IMR-90 (cell line): Measurements from ENCODE around the gene ANLN. TPM values are rescaled to one million over a fixed set of nuclear protein-coding genes. Genes with fewer than 3 reads are reported as not detected.
"Not testable (repeated sequence)": the region's sequence is repeated elsewhere in the genome, so short reads cannot be mapped to it uniquely, and the experiment has no call there.

Experiments used
- ATAC-seq: fragments of 200-7000 bp; cut with Tn5 transposase; 2 replicates; pipeline ENCODE4 v1.9.1; 2020; ENCODE audit warnings: low read depth, mild to moderate bottlenecking, moderate library complexity
- BruUV-seq: library from RNA; stranded (reverse); fragments of 400-500 nt; replicated peaks from 2 replicates; lab custom pipeline; 2021; lab: Mats Ljungman, UMichigan
- CTCF ChIA-PET: fragments of 300-600 bp; formaldehyde crosslinking; extraction: SDS; loops from one replicate; lab custom pipeline; 2021; ENCODE audit warnings: antibody characterized with exemption; lab: Yijun Ruan, JAX
- POLR2A ChIA-PET: fragments of 300-600 bp; sonication (Branson Sonifier 250); formaldehyde crosslinking; loops from one replicate; lab custom pipeline; 2022; ENCODE audit warnings: antibody characterized with exemption; ENCODE audit not compliant: unreplicated experiment; lab: Charles Lee
- DNase-seq: peaks from one replicate; pipeline ENCODE4 v3.0.0; 2013
- H2AFZ ChIP-seq: replicated peaks from 2 replicates; pipeline ENCODE3; 2013; ENCODE audit warnings: low read length, mild to moderate bottlenecking; ENCODE audit not compliant: poor library complexity
- H2AK5ac ChIP-seq: 2 replicates; pipeline ENCODE4 v1.6.1; 2013; ENCODE audit warnings: low read depth, low read length, inconsistent platforms
- H2AK9ac ChIP-seq: replicated peaks from 2 replicates; pipeline ENCODE3; 2013; ENCODE audit warnings: mild to moderate bottlenecking, low read depth, low read length, moderate library complexity; ENCODE audit not compliant: poor library complexity
- H2BK120ac ChIP-seq: 2 replicates; pipeline ENCODE4 v1.6.1; 2013; ENCODE audit warnings: low read depth, low read length, inconsistent platforms
- H2BK15ac ChIP-seq: 3 replicates; pipeline ENCODE4 v1.6.1; 2013; ENCODE audit warnings: low read depth, low read length, inconsistent platforms
- H2BK20ac ChIP-seq: 2 replicates; pipeline ENCODE4 v1.6.1; 2013; ENCODE audit warnings: low read depth, mild to moderate bottlenecking, inconsistent platforms, low read length, moderate library complexity
- H2BK5ac ChIP-seq: 2 replicates; pipeline ENCODE4 v1.6.1; 2013; ENCODE audit warnings: mild to moderate bottlenecking, low read depth, low read length, inconsistent platforms; ENCODE audit not compliant: poor library complexity, severe bottlenecking
- H3K14ac ChIP-seq: replicated peaks from 2 replicates; pipeline ENCODE4 v1.6.1; 2013; ENCODE audit warnings: low read depth, low read length, inconsistent platforms
- H3K18ac ChIP-seq: 2 replicates; pipeline ENCODE4 v1.6.1; 2013; ENCODE audit warnings: low read depth, low read length, control low read depth
- H3K23ac ChIP-seq: 2 replicates; pipeline ENCODE4 v1.6.1; 2013; ENCODE audit warnings: low read depth, low read length, inconsistent platforms
- H3K27ac ChIP-seq: 2 replicates; pipeline ENCODE4 v1.5.1; 2013; ENCODE audit warnings: mild to moderate bottlenecking, control low read depth, low read length; ENCODE audit not compliant: insufficient read depth
- H3K27me3 ChIP-seq: 2 replicates; pipeline ENCODE4 v1.6.1; 2013; ENCODE audit warnings: low read length; ENCODE audit not compliant: control insufficient read depth, insufficient read depth
- H3K36me3 ChIP-seq: 2 replicates; pipeline ENCODE4 v1.6.1; 2013; ENCODE audit warnings: low read length, mixed read lengths; ENCODE audit not compliant: control insufficient read depth, insufficient read depth
- H3K4ac ChIP-seq: 2 replicates; pipeline ENCODE4 v1.6.1; 2013; ENCODE audit warnings: low read depth, low read length, inconsistent platforms
- H3K4me1 ChIP-seq: 2 replicates; pipeline ENCODE4 v1.6.1; 2013; ENCODE audit warnings: low read length, mixed read lengths; ENCODE audit not compliant: control insufficient read depth, insufficient read depth
- H3K4me2 ChIP-seq: 2 replicates; pipeline ENCODE4 v1.6.1; 2013; ENCODE audit warnings: low read depth, mild to moderate bottlenecking, control low read depth, low read length, moderate library complexity
- H3K4me3 ChIP-seq: 2 replicates; pipeline ENCODE4 v1.5.1; 2013; ENCODE audit warnings: low read depth, mild to moderate bottlenecking, control low read depth, low read length, moderate library complexity; ENCODE audit not compliant: insufficient read depth
- H3K56ac ChIP-seq: 2 replicates; pipeline ENCODE4 v1.6.1; 2013; ENCODE audit warnings: low read length, inconsistent platforms; ENCODE audit not compliant: insufficient read depth; ENCODE audit errors: extremely low read depth
- H3K79me1 ChIP-seq, 2 experiments: 2 replicates each; pipeline ENCODE4 v1.6.1; 2013; ENCODE audit warnings: low read length in 2 of 2, inconsistent platforms in 1 of 2, low read depth in 1 of 2
- H3K9ac ChIP-seq: 2 replicates; pipeline ENCODE4 v1.6.1; 2013; ENCODE audit warnings: low read depth, low read length, control low read depth
- H3K9me1 ChIP-seq: 2 replicates; pipeline ENCODE4 v1.6.1; 2013; ENCODE audit warnings: low read length, inconsistent platforms; ENCODE audit not compliant: insufficient read depth
- H3K9me3 ChIP-seq: 2 replicates; pipeline ENCODE4 v1.6.1; 2013; ENCODE audit warnings: low read length; ENCODE audit not compliant: control insufficient read depth, insufficient read depth
- H4K20me1 ChIP-seq: 2 replicates; pipeline ENCODE4 v1.6.1; 2013; ENCODE audit warnings: low read length, inconsistent platforms; ENCODE audit not compliant: insufficient read depth
- H4K5ac ChIP-seq: 2 replicates; pipeline ENCODE4 v1.6.1; 2013; ENCODE audit warnings: mild to moderate bottlenecking, low read depth, low read length, control low read depth
- H4K8ac ChIP-seq, 2 experiments: 2 replicates each; pipeline ENCODE4 v1.6.1; 2013; ENCODE audit warnings: low read depth in 2 of 2, low read length in 2 of 2, control low read depth in 1 of 2, inconsistent platforms in 1 of 2
- H4K91ac ChIP-seq: 2 replicates; pipeline ENCODE4 v1.6.1; 2013; ENCODE audit warnings: low read depth, low read length, inconsistent platforms; ENCODE audit not compliant: insufficient read depth
- CHD1 ChIP-seq: IDR thresholded peaks from 2 replicates; pipeline ENCODE4 v1.6.1; 2012; ENCODE audit warnings: low read depth, low read length, improper control_type of control experiment
- RAD21 ChIP-seq: IDR thresholded peaks from 2 replicates; pipeline ENCODE4 v1.6.1; 2012; ENCODE audit warnings: low read length, improper control_type of control experiment
- WGBS, 2 experiments: methylation state at CpG; one replicate each; pipeline versions ENCODE4 v1.1.5 to v1.1.7; 2013; ENCODE audit warnings: missing lambda C conversion rate in 2 of 2; ENCODE audit not compliant: insufficient read length in 1 of 2; ENCODE audit errors: extremely low coverage in 2 of 2; 5-methylcytosine and 5-hydroxymethylcytosine counted together
- dilution Hi-C: fragments of 300-500 bp; cut with HindIII; formaldehyde crosslinking; loops from one replicate; pipeline ENCODE4 v1.14.3; 2018; ENCODE audit warnings: low sequenced_read_pairs; ENCODE audit not compliant: unreplicated experiment
- in situ Hi-C: fragments of 300-500 bp; cut with MboI; formaldehyde crosslinking; loops from 3 replicates; pipeline ENCODE4 v1.14.3; 2019; ENCODE audit warnings: low sequenced_read_pairs, inconsistent platforms, mixed read lengths
- intact Hi-C: fragments of 100-400 bp; cut with micrococcal nuclease; formaldehyde crosslinking; loops from 2 replicates; pipeline ENCODE4 v1.10.0; 2022
- polyA plus RNA-seq, 3 experiments: library from polyadenylated mRNA; depleted of rRNA; stranded (reverse); fragments of >200 nt; gene quantifications; 2 replicates each; pipeline ENCODE4 v1.2.3, GENCODE V29; 2012; ENCODE audit warnings: low replicate concordance in 1 of 3
- total RNA-seq: library from RNA; depleted of rRNA; stranded (reverse); fragments of >200 nt; gene quantifications from 2 replicates; pipeline ENCODE4 v1.2.3, GENCODE V29; 2012

The ANLN gene
- total and polyA plus RNA-seq, 2 of the 4 experiments (the other 2 are of a cell fraction) = 60.5 to 276 TPM

DNA sequence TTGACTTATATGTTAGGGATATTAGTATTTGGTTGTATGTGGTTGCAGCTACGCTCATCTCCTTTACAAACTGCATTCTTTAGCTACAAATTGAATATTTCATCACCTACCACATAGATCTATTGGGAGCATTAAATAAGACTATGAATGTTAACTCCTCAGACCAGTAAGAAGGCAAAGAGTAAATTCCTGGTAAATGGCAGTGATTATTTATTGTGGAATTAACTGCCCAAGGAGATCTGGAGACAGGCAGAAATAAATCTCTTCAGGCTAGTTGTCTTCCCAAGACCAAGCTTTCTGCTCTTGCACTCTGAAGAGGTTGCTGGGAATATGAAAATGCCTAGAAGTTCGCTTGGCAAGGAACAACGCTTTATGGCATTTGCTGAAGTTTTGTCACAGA, 74.6 kb downstream of the ANLN start:
- H3K4me2 ChIP-seq = no peak overlapping the region
- H2AK9ac ChIP-seq = no peak overlapping the region
- dilution Hi-C loops (no loop called here), intact Hi-C loops (no loop called here), in situ Hi-C loops (no loop called here)
- no peak overlapping the region for H2BK5ac ChIP-seq
- no peak overlapping the region for H3K4ac ChIP-seq
- no CpG with 5 or more reads among the region's 3 CpGs for WGBS, 2 experiments
- H4K91ac ChIP-seq = no peak overlapping the region
- H4K5ac ChIP-seq = no peak overlapping the region
- no peaks in the 10 kb centered on the region for H4K20me1 ChIP-seq
- H3K56ac ChIP-seq = no peak overlapping the region
- H3K27ac ChIP-seq = no peak overlapping the region
- BruUV-seq = no TSS peak
- H3K9me1 ChIP-seq = no peaks in the 10 kb centered on the region
- H3K4me1 ChIP-seq = no peaks in the 10 kb centered on the region
- H2AK5ac ChIP-seq = no peak overlapping the region
- no peak overlapping the region for H3K9ac ChIP-seq
- no peak overlapping the region for H2BK20ac ChIP-seq
- POLR2A ChIA-PET = no interaction called here
- DNase-seq (no peak), ATAC-seq (no peak)
- no peak overlapping the region for H3K18ac ChIP-seq
- TF ChIP-seq RAD21 = no peak
- no peak for TF ChIP-seq CHD1
- no peak overlapping the region for H2BK15ac ChIP-seq
- H3K14ac ChIP-seq = no peak overlapping the region
- H3K36me3 ChIP-seq = no peaks in the 10 kb centered on the region
- no peak overlapping the region for H3K23ac ChIP-seq
- no peak overlapping the region for H4K8ac ChIP-seq
- no peak overlapping the region for H2BK120ac ChIP-seq
- CTCF ChIA-PET = interaction anchor here (1.0 kb wide), 1 partner anchor 23 kb away, joined by 4 read pairs; no protein-coding TSS in a partner anchor
- no peak overlapping the region for H2AFZ ChIP-seq
- peaks cover 12% of the 10 kb centered on the region for H3K27me3 ChIP-seq
- no peak overlapping the region for H3K4me3 ChIP-seq
- no peaks in the 10 kb centered on the region for H3K9me3 ChIP-seq
- no peaks in the 10 kb centered on the region for H3K79me1 ChIP-seq

DNA sequence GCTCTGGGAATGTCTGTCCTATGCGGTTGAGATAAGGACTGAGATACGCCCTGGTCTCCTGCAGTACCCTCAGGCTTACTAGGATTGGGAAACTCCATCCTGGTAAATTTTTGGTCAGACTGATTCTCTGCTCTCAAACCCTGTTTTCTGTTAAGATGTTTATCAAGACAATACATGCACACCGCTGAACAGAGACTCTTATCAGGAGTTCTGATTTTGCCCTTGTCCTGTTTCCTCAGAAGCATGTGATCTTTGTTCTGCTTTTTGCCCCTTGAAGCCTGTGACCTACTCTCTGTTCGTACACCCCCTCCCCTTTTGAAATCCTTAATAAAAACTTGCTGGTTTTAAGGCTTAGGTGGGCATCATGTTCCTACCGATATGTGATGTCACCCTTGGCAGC, 76.3 kb downstream of the ANLN start:
- intact Hi-C loops, in situ Hi-C loops: not testable (repeated sequence)

More for the DNA sequence above, 76.3 kb downstream of the ANLN start:
- H2BK15ac ChIP-seq, H3K56ac ChIP-seq, DNase-seq, H2AK9ac ChIP-seq, H3K4ac ChIP-seq, H2BK120ac ChIP-seq, H4K20me1 ChIP-seq, H2BK20ac ChIP-seq, H3K9ac ChIP-seq, H2AK5ac ChIP-seq, H2AFZ ChIP-seq, H3K4me1 ChIP-seq, H3K27ac ChIP-seq, CTCF ChIA-PET, dilution Hi-C loops, H3K23ac ChIP-seq, H4K5ac ChIP-seq, POLR2A ChIA-PET, H3K18ac ChIP-seq, H2BK5ac ChIP-seq, H3K9me3 ChIP-seq, H4K8ac ChIP-seq, H3K36me3 ChIP-seq, H3K4me3 ChIP-seq, H3K79me1 ChIP-seq, BruUV-seq, H3K14ac ChIP-seq, ATAC-seq, H3K9me1 ChIP-seq, H4K91ac ChIP-seq, H3K4me2 ChIP-seq: not testable (repeated sequence)
- 29% methylated on average over 1 of the region's 5 CpGs; no CpG with 5 or more reads in 1 of the 2 experiments for WGBS, 2 experiments
- peaks cover 12% of the 10 kb centered on the region for H3K27me3 ChIP-seq
